ENCODE results near the gene SMAGP.

- TF ChIP-seq POLR2AphosphoS5 (IDR thresholded peaks at IDR 0.05; ENCODE audit: low read depth, low read length): no peak
- TF ChIP-seq POLR2A (IDR thresholded peaks at IDR 0.05; ENCODE audit: low read depth, low read length): no peak
- TF ChIP-seq TAF1 (IDR thresholded peaks at IDR 0.05; ENCODE audit: borderline replicate concordance, low read depth, low read length): no peak
These were observed 51.5 kb downstream of the SMAGP start for GRCh38 chr12:51218607-51219161.

Data from GM12892 (cell line).